Dermis blood vessel endothelial cell (primary cell): Measurements from ENCODE around the gene ANK3. TPM values are rescaled to one million over a fixed set of nuclear protein-coding genes. Genes with fewer than 3 reads are reported as not detected.
"Not testable (repeated sequence)": the region's sequence is repeated elsewhere in the genome, so short reads cannot be mapped to it uniquely, and the experiment has no call there.

ENCODE experiments used
- DNase-seq: peaks from one replicate; pipeline ENCODE4 v3.0.0; 2010
- total RNA-seq: library from RNA; depleted of rRNA; stranded (reverse); fragments of >200 nt; gene quantifications from 2 replicates; pipeline ENCODE4 v1.2.3, GENCODE V29; 2014

The ANK3 gene
- total RNA-seq, 1 donor from 2014 or later = 0.85 TPM

DNA sequence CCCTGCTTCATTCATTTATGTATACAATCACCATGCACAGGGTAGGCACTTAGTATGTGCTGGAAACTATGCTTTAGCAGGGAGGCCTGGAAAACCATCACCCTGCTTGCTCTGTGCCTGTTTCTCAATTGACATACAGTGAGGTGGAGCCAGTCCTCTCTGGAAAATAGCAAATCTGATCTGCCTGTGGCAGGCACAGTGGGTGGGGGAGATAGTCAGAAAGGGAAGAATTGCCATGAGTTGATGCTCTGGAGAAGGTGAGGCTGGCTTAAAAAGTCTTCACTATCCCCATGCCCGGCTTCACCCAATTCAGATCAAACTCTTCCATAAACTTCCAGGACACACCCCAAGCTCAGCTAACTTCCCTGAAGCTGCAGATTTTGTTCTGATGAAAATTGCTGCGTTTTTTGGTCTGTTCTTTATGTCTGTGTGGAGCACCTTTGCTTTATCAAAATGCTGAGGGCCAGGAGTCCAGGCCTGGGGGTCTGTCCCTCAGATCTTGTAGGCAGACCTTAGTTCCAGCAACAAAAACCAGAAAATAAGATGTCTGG, 84.8 kb downstream of the ANK3 start:
- no peak for DNase-seq

DNA sequence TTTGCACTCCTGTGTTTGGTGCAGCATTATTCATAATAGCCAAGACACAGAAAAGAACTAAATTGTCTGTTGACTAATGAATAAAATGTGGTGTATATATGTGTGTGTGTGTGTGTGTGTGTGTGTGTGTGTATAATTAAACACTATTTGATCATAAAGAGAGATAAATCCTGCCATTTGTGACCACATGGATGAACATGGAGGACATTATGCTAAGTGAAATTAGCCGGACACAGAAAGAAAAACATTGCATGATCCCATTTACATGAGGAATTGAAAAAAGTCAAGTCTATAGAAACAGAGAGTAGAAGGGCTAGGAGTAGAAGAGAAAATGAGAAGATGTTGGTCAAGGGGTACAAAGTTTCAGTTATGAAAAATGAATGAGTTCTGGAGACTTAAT, 85.9 kb downstream of the ANK3 start:
- DNase-seq = no peak

DNA sequence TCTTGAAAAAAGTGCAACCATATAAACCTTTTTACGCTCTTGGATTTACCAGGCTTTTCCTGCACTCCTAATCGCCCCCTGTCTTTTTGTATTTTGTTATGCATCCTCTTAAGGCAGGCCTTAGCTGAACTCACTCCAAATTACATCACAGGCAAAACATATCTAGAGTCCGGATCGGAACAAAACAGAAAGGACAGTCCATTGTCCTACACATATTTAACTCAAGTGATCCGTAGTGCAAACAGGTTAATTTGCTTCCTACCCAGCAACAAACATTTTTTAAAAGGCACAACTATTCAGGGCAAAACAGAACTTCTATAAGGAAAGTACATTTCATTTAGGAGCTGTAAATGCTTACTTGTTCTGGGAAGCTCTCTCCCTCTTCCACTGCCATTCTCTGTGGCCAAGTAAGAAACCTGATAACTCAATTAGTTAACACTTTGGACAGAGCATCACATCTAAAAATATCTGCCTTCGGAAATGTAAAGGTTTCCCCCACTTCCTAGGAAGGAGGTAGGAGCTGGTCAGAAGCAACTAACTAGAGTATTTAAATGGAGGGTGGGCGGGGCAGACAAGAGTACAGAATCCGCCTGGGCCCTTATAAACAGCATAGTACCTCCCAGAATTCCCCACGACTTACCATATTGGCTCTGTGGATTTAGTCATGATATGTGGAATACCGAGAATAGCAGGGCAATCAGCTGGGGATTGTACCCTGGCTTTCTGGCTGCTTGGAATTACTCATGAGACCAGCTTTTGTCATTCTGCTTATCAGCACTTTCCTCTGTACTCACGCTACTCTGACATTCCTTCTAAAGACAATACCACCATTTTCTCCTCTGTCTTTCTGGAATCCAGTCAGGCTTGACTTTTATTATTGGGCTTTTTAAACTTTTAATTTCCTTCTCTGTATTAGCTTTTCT, 89.5 kb downstream of the ANK3 start:
- peak; percentile 83 for DNase-seq

DNA sequence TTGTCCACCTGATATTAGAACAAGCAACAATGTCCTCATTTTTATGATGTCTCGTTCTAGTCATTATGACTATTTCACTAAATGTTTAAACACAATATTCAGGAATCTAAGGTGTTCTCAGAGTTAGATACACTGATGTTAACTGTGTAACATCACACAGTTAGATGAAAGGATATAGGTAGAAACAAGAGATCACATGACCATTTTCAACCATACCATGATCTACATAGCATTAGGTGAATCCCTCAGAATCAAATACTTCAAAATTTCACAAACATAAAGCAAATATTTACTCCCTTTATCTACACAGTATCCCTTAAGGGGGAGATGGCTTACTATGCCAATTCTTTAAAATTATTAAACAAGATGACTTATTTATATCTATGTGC, 90.3 kb downstream of the ANK3 start:
- no peak for DNase-seq

DNA sequence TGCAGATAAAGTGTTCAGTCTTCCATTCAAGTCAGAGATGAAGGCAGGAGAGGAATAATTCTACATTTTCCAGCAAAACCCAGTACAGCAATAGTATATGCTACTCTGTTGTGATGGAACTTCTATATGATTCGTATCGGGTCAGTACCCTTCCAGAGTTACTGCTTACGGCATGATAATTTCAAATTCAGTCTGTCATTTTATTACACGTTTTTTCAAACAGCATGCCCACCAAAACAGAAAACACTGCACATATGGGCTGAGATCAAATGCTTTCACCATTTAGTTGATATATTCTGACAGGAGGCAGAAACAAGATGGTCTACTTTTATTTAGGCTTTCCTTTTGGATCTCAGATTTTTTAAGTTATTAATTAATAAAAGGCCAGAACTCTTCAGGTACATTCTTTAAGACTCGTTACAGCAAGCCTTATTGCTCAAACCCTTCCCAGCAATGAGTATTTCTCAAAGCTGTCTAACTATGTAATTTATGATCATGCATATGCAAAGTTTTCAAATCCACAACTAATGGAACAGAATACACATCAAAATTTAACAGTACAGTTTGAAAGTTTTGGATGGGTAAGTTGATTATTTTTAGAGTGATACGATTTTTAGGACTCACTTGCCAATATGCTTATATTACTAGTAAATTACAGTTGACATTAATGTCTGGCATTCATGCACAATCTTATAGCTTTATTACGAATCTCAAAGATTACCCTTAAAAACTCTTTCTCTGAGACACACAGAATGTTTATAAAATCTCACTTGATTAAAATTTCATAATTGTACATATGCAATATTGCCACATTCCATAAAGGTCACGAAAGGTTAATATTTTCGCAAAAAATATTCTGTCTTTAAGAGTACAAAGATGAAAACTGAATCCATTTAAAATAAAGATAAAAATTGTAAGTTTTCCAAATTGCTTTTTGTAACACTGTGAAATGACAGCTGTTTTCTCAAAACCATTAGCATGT, 91.0 kb downstream of the ANK3 start:
- DNase-seq = no peak

DNA sequence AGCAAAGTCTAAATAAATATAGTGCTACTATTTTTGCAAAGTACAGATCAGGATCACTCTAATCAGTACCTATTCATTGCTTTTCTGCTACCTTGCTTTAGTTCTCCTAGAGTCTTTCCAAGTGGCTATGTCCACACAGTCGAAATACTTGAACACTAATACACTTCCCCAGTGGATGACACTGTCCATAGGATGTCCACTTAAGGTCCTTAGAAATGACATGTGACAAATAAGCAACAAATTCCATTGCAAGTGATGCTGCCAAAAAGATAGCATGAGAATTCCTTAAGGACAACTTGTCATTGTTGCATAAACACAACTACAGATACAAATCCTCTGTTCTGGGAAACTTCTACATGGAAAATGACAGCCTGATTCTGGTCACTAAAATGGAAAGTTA, 93.6 kb downstream of the ANK3 start:
- no peak for DNase-seq

DNA sequence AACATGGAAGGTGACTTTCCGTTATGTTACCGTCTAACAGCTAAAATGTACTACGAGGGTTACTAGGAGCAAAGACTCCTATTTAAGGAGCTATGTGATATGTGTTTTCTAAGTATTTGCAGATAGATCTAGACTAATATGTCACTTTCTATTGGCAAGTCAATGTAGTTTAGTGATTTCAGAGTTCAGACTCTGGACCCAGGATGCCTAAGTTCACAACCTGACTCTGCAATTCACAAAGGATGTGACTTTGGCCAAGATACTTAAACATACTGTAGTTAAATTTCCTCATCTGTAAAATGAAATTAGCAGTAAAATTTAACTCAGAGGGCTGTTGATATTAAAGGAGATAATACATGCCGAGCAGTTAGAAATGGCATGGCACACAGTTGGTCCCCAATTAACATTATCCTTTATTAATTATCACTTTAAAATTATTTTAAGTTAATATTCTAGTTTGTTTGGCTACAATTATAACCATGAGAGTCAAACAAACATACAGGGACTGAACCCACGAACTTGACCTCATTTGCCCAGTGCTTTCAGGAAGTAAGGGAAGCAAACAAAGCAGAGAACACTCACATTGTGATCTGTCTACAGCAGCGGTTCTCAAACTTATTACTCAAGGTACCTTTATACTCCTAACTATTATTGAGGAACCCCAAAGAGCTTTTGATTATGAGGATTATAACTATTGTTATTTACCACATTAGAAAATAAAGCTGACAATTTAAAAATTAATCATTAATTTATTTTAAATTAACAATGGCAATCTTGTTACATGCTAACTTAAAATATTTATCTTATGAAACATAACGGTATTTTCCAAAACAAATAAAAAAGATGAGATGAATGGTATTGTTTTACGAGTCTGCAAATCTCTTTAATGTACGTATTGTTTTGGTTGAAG, 94.4 kb downstream of the ANK3 start:
- peak; percentile 30 for DNase-seq

DNA sequence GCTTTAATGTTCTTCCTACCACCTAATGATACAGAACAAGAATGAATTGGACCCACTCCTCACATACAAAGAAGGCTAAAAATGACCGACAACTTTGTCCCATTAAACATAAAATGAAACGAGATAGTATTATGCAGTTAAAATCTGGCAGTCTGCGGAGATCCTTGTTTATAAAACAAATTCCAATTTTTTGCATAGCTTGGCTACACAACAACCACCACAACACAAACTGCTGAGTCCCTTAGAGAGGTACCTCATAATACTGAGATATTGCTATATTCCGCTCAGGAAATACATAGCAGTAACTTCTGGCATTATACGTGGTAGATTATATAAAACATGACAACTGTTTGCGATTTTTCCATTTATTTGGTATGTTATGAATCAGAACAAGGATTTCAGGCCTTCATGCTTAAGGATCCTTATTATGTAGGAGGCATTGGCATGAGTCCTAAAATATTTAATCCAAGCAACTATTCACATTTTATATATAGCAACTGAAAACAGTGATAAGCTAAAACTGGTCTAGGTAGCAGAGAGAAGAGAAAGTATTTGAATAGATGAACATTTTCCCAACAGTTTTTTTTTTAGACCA, 96.0 kb downstream of the ANK3 start:
- no peak for DNase-seq

DNA sequence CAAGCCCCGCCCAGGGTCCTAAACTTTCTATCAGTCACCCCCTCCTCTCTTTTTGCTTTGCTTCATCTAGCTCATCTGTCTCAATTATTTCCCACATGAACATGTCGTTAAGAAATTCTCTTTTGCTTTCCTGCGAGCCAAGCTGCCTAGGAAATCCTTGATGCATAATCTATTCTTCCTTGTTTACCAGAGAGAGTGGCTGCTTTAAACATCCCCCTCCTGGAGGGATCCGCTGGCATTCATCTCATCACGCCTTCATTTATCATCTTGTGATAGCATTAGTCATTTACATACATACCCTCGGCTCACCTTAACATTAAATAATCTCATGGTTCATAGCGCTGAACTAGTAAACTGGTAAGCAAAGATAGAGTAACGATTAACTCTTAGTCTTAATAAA, 96.7 kb downstream of the ANK3 start:
- DNase-seq = no peak

DNA sequence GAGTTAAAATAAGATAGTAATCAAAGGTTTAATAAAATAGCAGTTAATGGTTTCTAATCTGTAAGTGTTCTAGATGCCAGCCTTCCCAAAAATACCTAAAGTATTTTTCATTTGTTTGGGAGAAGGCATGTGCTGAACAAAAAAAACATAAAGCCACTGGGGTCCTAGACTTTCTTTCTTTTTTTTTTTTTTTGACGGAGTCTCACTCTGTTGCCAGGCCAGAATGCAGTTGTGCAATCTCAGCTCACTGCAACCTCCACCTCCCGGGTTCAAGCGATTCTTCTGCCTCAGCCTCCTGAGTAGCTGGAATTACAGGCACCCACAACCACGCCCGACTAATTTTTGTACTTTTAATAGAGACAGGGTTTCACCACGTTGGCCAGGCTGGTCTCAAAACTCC, 97.1 kb downstream of the ANK3 start:
- DNase-seq = not testable (repeated sequence)

DNA sequence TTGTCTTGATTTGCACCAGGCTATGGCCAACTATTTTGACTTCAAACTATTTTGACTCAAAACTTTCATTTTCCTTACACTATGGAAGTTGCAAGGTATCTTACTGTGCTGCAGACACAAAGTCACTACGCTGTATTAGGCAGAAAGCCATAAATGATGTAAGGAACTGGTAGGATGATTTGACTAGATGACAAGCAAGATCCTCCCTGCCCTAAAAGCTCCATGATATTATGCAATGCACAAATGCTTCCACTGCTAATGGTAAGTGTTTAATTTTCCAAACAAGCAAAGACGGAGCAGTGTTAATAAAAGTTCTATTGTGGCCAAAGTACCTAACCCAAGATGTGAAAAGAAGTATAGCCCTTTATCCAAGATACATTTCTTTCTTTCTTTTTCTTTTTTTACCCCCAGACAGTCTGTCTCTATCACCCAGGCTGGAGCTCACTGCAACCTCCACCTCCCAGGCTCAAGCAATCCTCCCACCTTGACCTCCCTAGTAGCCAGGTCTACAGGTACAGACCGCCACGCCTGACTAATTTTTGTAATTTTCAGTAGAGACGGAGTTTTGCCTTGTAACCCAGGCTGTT, 98.2 kb downstream of the ANK3 start:
- DNase-seq = no peak

DNA sequence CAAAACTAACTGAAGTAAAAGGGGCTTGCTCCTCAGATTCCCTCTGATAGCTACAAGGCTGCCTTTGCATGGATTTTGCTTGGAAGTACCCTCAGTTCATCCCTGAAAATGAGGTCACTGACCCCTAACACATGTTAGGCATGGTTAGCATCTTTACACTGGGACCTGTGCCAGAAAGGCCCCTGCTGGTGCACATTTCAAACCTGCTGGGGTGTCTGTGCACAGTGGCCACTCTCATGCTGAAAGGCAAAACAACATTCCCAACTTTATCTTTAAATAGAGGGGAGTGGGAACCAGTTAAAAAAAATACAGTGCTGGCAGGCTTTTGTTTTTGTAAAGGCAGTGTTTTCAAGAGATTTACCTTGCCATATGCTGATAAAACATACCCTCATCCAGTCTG, 99.1 kb downstream of the ANK3 start:
- DNase-seq = no peak

DNA sequence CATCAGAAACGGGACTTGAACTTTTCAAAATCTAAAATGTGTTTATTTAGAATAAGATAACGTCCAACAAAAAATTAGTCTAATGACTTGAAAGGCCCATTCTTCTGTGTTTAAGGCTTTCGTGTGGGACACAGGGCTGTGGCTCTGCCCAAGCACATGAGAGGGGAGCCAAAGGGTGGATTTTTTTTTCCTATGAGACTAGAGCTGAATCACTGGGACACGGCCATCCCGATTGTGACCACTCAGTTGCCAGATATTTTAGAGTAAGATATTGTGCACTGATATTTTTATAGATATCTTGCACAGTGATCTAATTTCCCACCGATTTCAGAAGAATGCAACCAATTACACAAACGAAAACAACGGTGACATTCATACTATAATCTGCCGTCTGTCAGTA, 99.9 kb downstream of the ANK3 start:
- DNase-seq = no peak

DNA sequence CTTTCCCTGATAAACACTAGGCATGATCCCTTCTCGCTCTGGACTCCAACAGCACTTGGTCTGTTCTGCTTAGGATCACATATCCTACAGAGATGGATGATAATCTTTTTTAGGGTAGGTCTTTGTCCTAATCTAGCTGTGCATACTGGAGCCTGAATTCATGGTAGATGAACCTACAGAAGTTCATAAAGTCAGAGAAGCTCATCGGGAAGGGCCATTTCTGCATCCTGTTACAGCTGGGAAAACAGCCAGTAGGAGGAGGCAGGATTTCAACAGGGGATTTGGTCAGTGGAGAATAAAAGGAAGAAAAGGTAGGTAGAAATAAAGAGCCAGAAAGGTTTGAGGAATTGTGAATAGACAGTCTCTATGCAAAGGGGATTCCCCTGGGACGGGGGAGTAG, 101.4 kb downstream of the ANK3 start:
- DNase-seq = no peak

DNA sequence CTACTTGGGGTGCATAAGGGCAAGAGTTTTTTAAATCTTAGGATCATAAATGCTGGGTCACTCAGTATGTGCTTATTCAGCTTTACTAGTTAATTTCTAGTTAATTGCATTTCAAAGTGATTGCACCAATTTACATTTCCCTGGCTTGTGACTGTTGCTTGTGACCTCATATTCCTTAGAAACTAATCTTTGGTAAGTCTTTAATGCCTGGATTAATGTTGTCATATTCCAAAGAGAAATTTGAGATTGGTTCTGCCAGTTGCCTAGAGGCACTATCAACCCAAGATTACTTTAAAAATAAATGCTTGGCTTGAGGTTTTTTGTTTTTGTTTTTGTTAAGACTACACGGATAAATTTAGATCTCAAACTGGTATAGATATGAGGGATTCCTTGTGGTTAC, 103.1 kb downstream of the ANK3 start:
- no peak for DNase-seq

DNA sequence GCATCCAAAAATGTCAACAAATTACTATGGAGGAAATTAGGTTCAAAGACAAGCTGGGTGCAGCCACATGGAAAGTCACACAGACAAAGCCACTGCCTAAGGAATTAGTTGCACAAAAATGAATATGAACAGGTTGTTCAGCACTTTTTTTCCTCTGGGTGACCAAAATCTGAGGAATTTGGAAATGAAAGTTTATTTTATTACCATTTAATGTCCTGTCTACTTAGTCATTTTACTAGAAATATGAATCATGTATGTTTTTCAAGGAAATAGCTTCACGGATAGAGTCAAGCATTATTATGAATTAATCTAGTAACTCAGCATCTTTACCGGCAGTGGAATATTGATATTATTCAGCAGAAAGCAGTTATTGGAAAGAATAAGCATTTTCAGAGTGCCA, 106.3 kb downstream of the ANK3 start:
- peak; percentile 37 for DNase-seq

DNA sequence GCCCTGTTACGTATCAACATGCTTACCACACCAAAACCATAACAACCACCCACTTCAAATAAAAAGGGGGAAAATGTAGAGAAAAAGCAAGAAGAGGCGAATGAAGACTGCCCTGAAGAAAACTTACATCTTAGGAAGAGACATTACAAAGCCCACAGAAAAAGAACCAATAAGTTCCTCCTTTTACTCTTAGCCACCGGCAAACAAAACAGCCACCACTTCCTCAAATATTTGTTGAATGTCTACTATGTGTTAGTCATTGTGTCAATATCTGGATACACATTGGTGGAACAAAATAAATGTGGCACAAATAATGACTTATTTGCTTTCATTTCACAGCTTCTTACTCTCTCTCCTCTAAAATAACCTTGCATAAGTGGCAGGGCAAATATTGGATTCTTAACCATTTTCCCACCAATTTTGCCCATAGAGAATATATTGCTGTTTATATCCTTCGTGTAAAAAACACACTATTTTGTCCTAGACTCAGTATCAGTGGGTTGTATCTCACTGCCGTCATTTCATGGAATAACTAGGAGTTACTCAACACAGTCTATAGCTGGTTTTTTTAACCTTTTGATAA, 106.8 kb downstream of the ANK3 start:
- peak; percentile 80 for DNase-seq

DNA sequence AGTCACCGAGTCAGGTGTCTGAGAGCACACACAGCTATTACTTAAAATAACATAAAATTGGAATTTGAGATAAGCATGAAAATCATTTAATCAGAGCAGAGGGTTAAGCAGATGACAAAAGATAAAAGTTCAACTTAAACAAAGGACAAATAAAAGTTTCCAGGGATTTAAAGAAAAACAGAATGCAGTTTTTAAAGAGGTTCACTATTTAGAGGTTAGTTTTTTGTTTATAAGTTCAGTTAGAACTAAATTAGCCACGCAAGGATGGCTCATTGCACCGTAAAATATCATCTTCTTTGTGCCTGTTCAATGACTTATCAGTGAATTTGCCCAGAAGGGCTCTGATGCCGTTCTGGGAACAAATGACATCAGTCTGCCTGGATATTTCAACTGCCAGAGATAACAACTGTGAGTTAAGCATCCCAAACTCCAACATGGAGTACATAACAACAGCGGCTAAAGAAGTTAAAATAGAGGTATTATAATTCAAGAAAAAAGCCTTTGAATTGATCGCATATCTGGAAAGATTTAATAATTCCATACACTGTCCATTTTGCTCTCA, 107.8 kb downstream of the ANK3 start:
- peak; percentile 35 for DNase-seq

DNA sequence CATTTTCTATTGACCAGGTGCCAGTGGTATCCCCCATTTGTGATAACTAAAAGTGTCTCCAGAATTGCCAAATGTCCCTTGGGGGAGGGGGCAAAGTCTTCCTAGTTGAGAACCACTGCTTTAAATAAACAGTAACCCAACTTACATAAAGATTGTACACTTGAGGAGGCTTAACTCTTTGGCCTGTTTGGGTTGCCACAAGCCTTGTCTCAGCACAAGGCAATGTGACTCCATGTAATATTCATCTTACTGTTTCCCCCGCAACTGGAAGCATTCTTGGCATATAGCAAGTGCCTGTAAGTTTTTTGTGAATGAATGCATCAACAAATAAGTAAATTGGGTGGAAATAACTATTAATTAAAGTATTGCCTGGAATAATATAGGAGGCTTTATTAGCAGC, 108.3 kb downstream of the ANK3 start:
- peak; percentile 19 for DNase-seq

DNA sequence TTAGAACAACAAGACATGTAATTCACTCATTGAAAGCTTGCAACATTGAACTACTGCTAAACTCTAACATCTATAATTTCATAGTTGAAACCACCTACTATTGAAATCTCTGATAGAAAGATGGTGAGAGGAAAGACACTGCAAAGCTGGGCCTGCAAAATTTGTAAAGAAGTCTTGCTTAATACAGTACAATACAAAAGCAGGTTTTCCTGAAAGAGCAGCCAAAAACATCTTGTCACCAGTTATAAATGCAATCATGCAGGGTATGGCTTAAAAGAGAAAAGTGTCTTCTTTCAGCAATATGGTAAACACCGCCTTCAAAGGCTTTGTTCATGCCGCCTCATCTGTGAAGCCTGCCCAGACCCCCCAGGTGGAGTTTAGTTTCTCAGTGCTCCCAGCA, 109.2 kb downstream of the ANK3 start:
- DNase-seq = no peak

DNA sequence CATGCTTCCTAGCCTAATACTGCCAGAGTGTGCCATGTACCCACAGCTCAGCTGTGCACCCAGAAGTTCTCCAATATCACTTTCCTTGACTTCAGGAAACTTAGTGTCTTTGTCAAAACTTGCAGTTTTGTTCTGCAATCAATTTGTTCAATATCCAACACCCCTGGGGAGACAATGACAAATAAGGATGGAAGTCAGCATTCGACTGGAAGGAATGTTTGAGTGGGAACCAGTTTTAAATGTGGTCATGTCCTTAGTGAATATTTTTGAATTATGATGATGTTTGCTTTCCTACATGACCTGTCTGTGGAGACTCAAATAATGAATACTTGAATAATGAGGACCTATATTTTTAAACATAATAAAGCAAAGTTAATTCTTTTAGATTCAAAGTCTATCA, 112.0 kb downstream of the ANK3 start:
- no peak for DNase-seq
